ENCODE measurements around the gene PTPN2.

GRCh38 chr18:12821408-12821807, 62.6 kb downstream of the PTPN2 start:
- TF ChIP-seq POLR2AphosphoS5 (IDR thresholded peaks at IDR 0.05; ENCODE audit: borderline replicate concordance, low read depth, low read length) (no peak), EZH2 (IDR thresholded peaks at IDR 0.05) (no peak), FOXP2 (optimal IDR thresholded peaks at IDR 0.05; ENCODE audit: control extremely low read depth, extremely low read length, insufficient read depth) (no peak)

Measured in SK-N-MC (cell line).